K562 (cell line): Measurements from ENCODE around the gene NFKB2. TPM values are rescaled to one million over a fixed set of nuclear protein-coding genes. Genes with fewer than 3 reads are reported as not detected.

ENCODE experiments used
- CHD7 ChIP-seq: fragments of 200-600 bp; sonication (generic); IDR thresholded peaks from one replicate; pipeline ENCODE4 v1.6.1; 2012; ENCODE audit warnings: mild to moderate bottlenecking, low read depth, low read length, inconsistent platforms
- FOS ChIP-seq: IDR thresholded peaks from 3 replicates; pipeline ENCODE4 v1.6.1; 2011; ENCODE audit not compliant: insufficient read length; ENCODE audit errors: extremely low read depth
- JUN ChIP-seq, 2 experiments: sonication (generic) in 1 of 2; formaldehyde crosslinking in 1 of 2; IDR thresholded peaks; 2 replicates each; pipeline versions ENCODE4 v1.6.1 to v1.8.0; 2012 to 2022; ENCODE audit warnings: borderline replicate concordance in 2 of 2, mild to moderate bottlenecking in 2 of 2, improper control_type of control experiment in 1 of 2, low read depth in 1 of 2, low read length in 1 of 2, missing genetic modification reagents in 1 of 2
- NCOA2 ChIP-seq, 2 experiments: fragments of 450-650 bp; IDR thresholded peaks; 2 replicates each; pipeline ENCODE4 v1.6.1; 2018; ENCODE audit warnings: mild to moderate bottlenecking in 2 of 2, moderate library complexity in 1 of 2; ENCODE audit not compliant: partially characterized antibody in 2 of 2
- RBM22 ChIP-seq: fragments of 200-400 bp; formaldehyde crosslinking; IDR thresholded peaks from 2 replicates; pipeline ENCODE4 v1.6.1; 2018; ENCODE audit warnings: low read length, low read depth; ENCODE audit not compliant: poor library complexity, severe bottlenecking
- RREB1 ChIP-seq: fragments of 250-450 bp; sonication (Bioruptor Pico); IDR thresholded peaks from 2 replicates; pipeline ENCODE4 v1.4.0; 2020
- TOE1 ChIP-seq, 2 experiments: fragments of 450-650 bp in 1 of 2; sonication (generic) in 1 of 2; formaldehyde crosslinking in 1 of 2; IDR thresholded peaks; 2 replicates each; pipeline versions ENCODE4 v1.7.1 to v1.8.0; 2016 to 2022; ENCODE audit warnings: borderline replicate concordance in 2 of 2, mild to moderate bottlenecking in 2 of 2, antibody characterized with exemption in 1 of 2, inconsistent platforms in 1 of 2, low read depth in 1 of 2, missing genetic modification reagents in 1 of 2, moderate library complexity in 1 of 2
- polyA plus RNA-seq, 8 experiments: library from polyadenylated mRNA; depleted of rRNA in 4 of 8; stranded (reverse) in 5 of 8; unstranded in 3 of 8; fragments of >200 nt; fragmentation: Nextera tagmentation in 2 of 8; fragmentation: Illumina TruSeq in 1 of 8; extraction: Ambion mirVana in 2 of 8; extraction: Trizol in 1 of 8; gene quantifications; 2 replicates each; pipeline versions ENCODE4 v1.2.1 to v1.2.3, GENCODE V29; 2011 to 2014; ENCODE audit warnings: inconsistent platforms in 1 of 8, missing spikeins in 1 of 8
- total RNA-seq, 7 experiments: library from RNA; depleted of rRNA in 6 of 7; stranded (reverse); fragments of >200 nt in 6 of 7; fragmentation: Illumina TruSeq in 2 of 7; extraction: Trizol in 2 of 7; gene quantifications; 2 replicates each; pipeline versions ENCODE4 v1.2.1 to v1.2.3, GENCODE V29; 2011 to 2021; ENCODE audit warnings: low replicate concordance in 1 of 7

Gene NFKB2
- total and polyA plus RNA-seq, 9 of the 15 experiments (the other 6 are each of a cell fraction or from before 2014, with no cell fraction given), result 0.07 to 20.3 (median 7.9) TPM

GRCh38 chr10:102416695-102417094 lies 21.2 kb downstream of the NFKB2 start (continued):
- TF ChIP-seq CHD7, result no peak
- TF ChIP-seq FOS, result no peak
- no peak for TF ChIP-seq JUN (IDR thresholded peaks at IDR 0.05; ENCODE audit: borderline replicate concordance, low read depth, low read length)
- no peak for TF ChIP-seq JUN (CRISPR knock-in tag; IDR thresholded peaks at IDR 0.05; ENCODE audit: borderline replicate concordance)
- no peak for TF ChIP-seq TOE1 (IDR thresholded peaks at IDR 0.05; ENCODE audit: borderline replicate concordance)
- TF ChIP-seq TOE1 (CRISPR knock-in tag; IDR thresholded peaks at IDR 0.05; ENCODE audit: borderline replicate concordance, low read depth), result no peak
- no peak for TF ChIP-seq NCOA2 (IDR thresholded peaks at IDR 0.05; ENCODE audit: partially characterized antibody in 2 of 2)
- TF ChIP-seq RBM22, result no peak
- TF ChIP-seq RREB1, result no peak
- TF ChIP-seq, all 486 proteins: peak for 0
